ENCODE data around the gene SNX32. TPM values are rescaled to one million over a fixed set of nuclear protein-coding genes. Genes with fewer than 3 reads are reported as not detected.

Gene SNX32
- total and polyA plus RNA-seq, 9 of the 15 experiments (the other 6 are each of a cell fraction or from before 2014, with no cell fraction given), result 0.03 TPM; not detected in 7

- Histone ChIP-seq H3K79me2 (ENCODE audit: control insufficient read depth, insufficient read depth, low read length) (no peaks in the 10 kb centered on the region), H3K27me3 (ENCODE audit: control insufficient read depth in 2 of 2, insufficient read depth in 2 of 2, low read length in 2 of 2) (peaks cover 3 to 7% of the 10 kb centered on the region in 2 experiments; a peak in 3 of 5 replicates), H3K4me3 (peak overlapping the region; percentile 49), H3K4me2 (ENCODE audit: insufficient read depth, low read length) (peak overlapping the region; percentile 78), H4K20me1 (replicated peaks; ENCODE audit: control insufficient read depth, insufficient read depth, low read length) (no peaks in the 10 kb centered on the region), H3K36me3 (ENCODE audit: control insufficient read depth, insufficient read depth, low read length) (no peaks in the 10 kb centered on the region), H3K9me1 (ENCODE audit: control insufficient read depth, insufficient read depth, low read length) (no peaks in the 10 kb centered on the region), H3K9ac (ENCODE audit: insufficient read depth in 1 of 2, low read depth in 2 of 2, low read length in 2 of 2) (peak overlapping the region; percentile 63 to 94; a peak in 3 of 4 replicates), H3K9me3 (replicated peaks; ENCODE audit: control insufficient read depth, insufficient read depth, low read depth, low read length) (no peaks in the 10 kb centered on the region), H3K27ac (ENCODE audit: extremely low read depth, low read depth, low read length) (no peak overlapping the region), H2AFZ (ENCODE audit: low read depth, low read length) (peak overlapping the region; percentile 97), H3K4me1 (replicated peaks in 1 of 2; ENCODE audit: control insufficient read depth in 2 of 2, insufficient read depth in 2 of 2, low read length in 2 of 2) (peaks cover 0 to 17% of the 10 kb centered on the region in 2 experiments; a peak in 2 of 5 replicates)
- WGBS (ENCODE audit: insufficient coverage, low coverage, missing lambda C conversion rate), result 50% methylated on average over 4 of the region's 5 CpGs
- ChIA-PET CTCF (ENCODE audit: low intra/inter-chr PET ratio) (interaction anchor here (0.6 to 3.1 kb wide), 15 partner anchors 38 to 435 kb away, joined by 3 to 45 read pairs (median 5); partner anchors contain the start of genes AP5B1, CFL1, KAT5 and SLC25A45), POLR2A (interaction anchor here (0.6 to 3.5 kb wide), 7 partner anchors 10 to 318 kb away, joined by 3 to 12 read pairs (median 3); partner anchors contain the start of genes AP5B1 and RNASEH2C)
- DNase-seq (ENCODE audit: extremely low read depth in 1 of 4, low spot score in 3 of 4), result peak in 2 of 4 experiments; percentile 14 to 15
- intact Hi-C loops (cut with micrococcal nuclease) (loop anchor here (2.0 to 10.0 kb wide), 3 partner anchors 35 to 273 kb away; partner anchors contain the start of gene AP5B1), in situ Hi-C loops (cut with MboI) (no loop called here)
- BruUV-seq (replicated peaks), result TSS peak; percentile 68
- no peak for ATAC-seq
- FAIRE-seq, result peak; percentile 72
- TF ChIP-seq ETV1 (tag; conservative IDR thresholded peaks at IDR 0.05; ENCODE audit: low read depth), result no peak
- TF ChIP-seq ILF3 (IDR thresholded peaks at IDR 0.05; ENCODE audit: borderline replicate concordance), result no peak
- TF ChIP-seq ZBTB40 (IDR thresholded peaks at IDR 0.05), result peak; percentile 39; the same call in 1 of the 2 replicates
- no peak for TF ChIP-seq ZBTB40 (CRISPR knock-in tag; IDR thresholded peaks at IDR 0.05)
- TF ChIP-seq SRSF9 (IDR thresholded peaks at IDR 0.05; ENCODE audit: borderline replicate concordance, low read depth, low read length), result no peak
- 0 out of 2 replicates have a peak, but pooled peaks have one; percentile 42 for TF ChIP-seq SMARCA5 (IDR thresholded peaks at IDR 0.05)
- TF ChIP-seq TFE3 (CRISPR knock-in tag; IDR thresholded peaks at IDR 0.05), result no peak
- TF ChIP-seq STAT5A (IDR thresholded peaks at IDR 0.05; ENCODE audit: borderline replicate concordance, low read length), result no peak
- TF ChIP-seq RBM25 (IDR thresholded peaks at IDR 0.05; ENCODE audit: low read depth, low read length, severe bottlenecking), result peak; percentile 25
- no peak for TF ChIP-seq ZNF79 (CRISPR knock-in tag; IDR thresholded peaks at IDR 0.05; ENCODE audit: low read depth)
- peak; percentile 68 for TF ChIP-seq BCOR (IDR thresholded peaks at IDR 0.05)
- no peak for TF ChIP-seq EGR1 (conservative IDR thresholded peaks at IDR 0.05)
Observed at GRCh38 chr11:65817312-65817834, 16.4 kb upstream of the SNX32 start.
